ENCODE data around the gene IL22.

IL22 gene

GRCh38 chr12:68264158-68264855 is 10.9 kb upstream of the IL22 start:
- DNase-seq, result no peak

GRCh38 chr12:68263366-68263765 is 10.0 kb upstream of the IL22 start:
- no peak for DNase-seq

- no peak for DNase-seq
Measured at GRCh38 chr12:68261896-68262295, 8.5 kb upstream of the IL22 start.

- no peak for DNase-seq
Measured at GRCh38 chr12:68260153-68260552, 6.7 kb upstream of the IL22 start.

GRCh38 chr12:68259318-68259940 is 6.0 kb upstream of the IL22 start:
- no peak for DNase-seq

GRCh38 chr12:68252077-68252476 is 1.3 kb downstream of the IL22 start:
- no peak for DNase-seq

GRCh38 chr12:68250454-68250853 is 3.0 kb downstream of the IL22 start:
- no peak for DNase-seq

GRCh38 chr12:68247785-68248184 is 5.6 kb downstream of the IL22 start:
- no peak for DNase-seq

GRCh38 chr12:68246350-68246749 is 7.1 kb downstream of the IL22 start:
- no peak for DNase-seq

GRCh38 chr12:68245180-68246021 is 8.0 kb downstream of the IL22 start:
- no peak for DNase-seq

GRCh38 chr12:68242777-68243176 is 10.6 kb downstream of the IL22 start:
- no peak for DNase-seq

GRCh38 chr12:68240975-68241374 is 12.4 kb downstream of the IL22 start:
- DNase-seq, result peak; percentile 29 to 58

GRCh38 chr12:68240079-68240478 is 13.3 kb downstream of the IL22 start:
- DNase-seq, result no peak

- DNase-seq, result no peak
Measured at GRCh38 chr12:68239309-68239982, 14.0 kb downstream of the IL22 start.

- no peak for DNase-seq
Measured at GRCh38 chr12:68237619-68238018, 15.8 kb downstream of the IL22 start.

GRCh38 chr12:68237078-68237477 is 16.3 kb downstream of the IL22 start:
- DNase-seq, result no peak

- peak; percentile 8 to 42 for DNase-seq
Measured at GRCh38 chr12:68236421-68237059, 16.9 kb downstream of the IL22 start.

GRCh38 chr12:68235576-68235975 is 17.8 kb downstream of the IL22 start:
- no peak for DNase-seq

GRCh38 chr12:68234140-68234539 is 19.3 kb downstream of the IL22 start:
- DNase-seq, result no peak

GRCh38 chr12:68233498-68233897 is 19.9 kb downstream of the IL22 start:
- no peak for DNase-seq

- no peak for DNase-seq
Measured at GRCh38 chr12:68231691-68232090, 21.7 kb downstream of the IL22 start.

GRCh38 chr12:68231229-68231628 is 22.2 kb downstream of the IL22 start:
- no peak for DNase-seq

- DNase-seq, result no peak
Measured at GRCh38 chr12:68229956-68230355, 23.4 kb downstream of the IL22 start.
